PFSK-1 (cell line): ENCODE measurements around the gene PTPRO. TPM values are rescaled to one million over a fixed set of nuclear protein-coding genes. Genes with fewer than 3 reads are reported as not detected.

Source experiments
- FOXP2 ChIP-seq: optimal IDR thresholded peaks from 2 replicates; pipeline ENCODE3; 2011; ENCODE audit warnings: borderline replicate concordance, control low read depth, inconsistent platforms; ENCODE audit not compliant: insufficient read depth; ENCODE audit errors: extremely low read length, extremely low read depth
- POLR2AphosphoS5 ChIP-seq: IDR thresholded peaks from 2 replicates; pipeline ENCODE4 v1.6.1; 2012; ENCODE audit warnings: low read depth, mild to moderate bottlenecking, control low read depth, low read length, moderate library complexity
- REST ChIP-seq, 2 experiments: IDR thresholded peaks; 2 replicates each; pipeline versions ENCODE4 v1.6.1 to v1.8.0; 2011 to 2012; ENCODE audit warnings: low read depth in 2 of 2, low read length in 2 of 2, control low read depth in 1 of 2, inconsistent platforms in 1 of 2, mild to moderate bottlenecking in 1 of 2, moderate library complexity in 1 of 2; ENCODE audit not compliant: insufficient read depth in 1 of 2
- SIN3A ChIP-seq: IDR thresholded peaks from 2 replicates; pipeline ENCODE4 v1.6.1; 2012; ENCODE audit warnings: mild to moderate bottlenecking, low read length, moderate library complexity, borderline replicate concordance; ENCODE audit not compliant: insufficient read depth
- TAF1 ChIP-seq: IDR thresholded peaks from 2 replicates; pipeline ENCODE4 v1.6.1; 2012; ENCODE audit warnings: low read length, control low read depth, borderline replicate concordance; ENCODE audit not compliant: insufficient read depth
- polyA plus RNA-seq: library from polyadenylated mRNA; unstranded; fragments of >200 nt; gene quantifications from one replicate; pipeline ENCODE4 v1.2.1, GENCODE V29; 2012; ENCODE audit warnings: low read depth, missing spikeins; ENCODE audit not compliant: insufficient read length

PTPRO gene
- 0.77 TPM for polyA plus RNA-seq

GRCh38 chr12:15322164-15323061, at the start of gene PTPRO:
Gene PTPRO (plus strand): TSS chr12:15322508.
- TF ChIP-seq SIN3A (no peak), REST (IDR thresholded peaks at IDR 0.05; ENCODE audit: insufficient read depth in 1 of 2, low read depth in 2 of 2, low read length in 2 of 2) (peak in 1 of 2 experiments; percentile 56; a peak in 3 of 4 replicates), FOXP2 (no peak), POLR2AphosphoS5 (no peak), TAF1 (no peak)

- no peak for TF ChIP-seq TAF1
- no peak for TF ChIP-seq SIN3A
- no peak for TF ChIP-seq POLR2AphosphoS5
- no peak for TF ChIP-seq FOXP2
- no peak for TF ChIP-seq REST (IDR thresholded peaks at IDR 0.05; ENCODE audit: insufficient read depth in 1 of 2, low read depth in 2 of 2, low read length in 2 of 2)
These were observed 48.4 kb upstream of the PTPRO start for GRCh38 chr12:15273896-15274295.

GRCh38 chr12:15274561-15274967, 47.7 kb upstream of the PTPRO start:
- TF ChIP-seq FOXP2 (no peak), TAF1 (no peak), REST (IDR thresholded peaks at IDR 0.05; ENCODE audit: insufficient read depth in 1 of 2, low read depth in 2 of 2, low read length in 2 of 2) (no peak)

GRCh38 chr12:15276088-15276698, 46.1 kb upstream of the PTPRO start:
- TF ChIP-seq POLR2AphosphoS5 = no peak
- no peak for TF ChIP-seq TAF1
- no peak for TF ChIP-seq SIN3A
- no peak for TF ChIP-seq REST (IDR thresholded peaks at IDR 0.05; ENCODE audit: insufficient read depth in 1 of 2, low read depth in 2 of 2, low read length in 2 of 2)
